Measurements from ENCODE around the gene LDLRAD3. TPM values are rescaled to one million over a fixed set of nuclear protein-coding genes. Genes with fewer than 3 reads are reported as not detected.

The LDLRAD3 gene
- polyA plus RNA-seq, 1 of the 3 experiments (the other 2 are of a cell fraction): 10.6 TPM

- no peak for DNase-seq
- H3K4me2 ChIP-seq: no peak overlapping the region
- TF ChIP-seq EZH2phosphoT487 (IDR thresholded peaks at IDR 0.05; ENCODE audit: borderline replicate concordance, low read depth) (no peak), NFIC (IDR thresholded peaks at IDR 0.05; ENCODE audit: borderline replicate concordance) (no peak)
- H4K20me1 ChIP-seq (ENCODE audit: insufficient read depth): no peaks in the 10 kb centered on the region
- H3K36me3 ChIP-seq (replicated peaks in 1 of 2; ENCODE audit: control insufficient read depth in 1 of 2, insufficient read depth in 2 of 2, low read length in 1 of 2): no peaks in the 10 kb centered on the region
- no peaks in the 10 kb centered on the region for H3F3A ChIP-seq (replicated peaks; ENCODE audit: insufficient read depth)
- H3K9me2 ChIP-seq: no peaks in the 10 kb centered on the region
- no peak overlapping the region for H2AFZ ChIP-seq (ENCODE audit: low read depth)
- 97% methylated on average over 2 of the region's 2 CpGs for whole genome bisulfite sequencing (ENCODE audit: low lambda C conversion rate)
- H3K4me3 ChIP-seq (ENCODE audit: low read depth in 2 of 2, low read length in 1 of 2): no peak overlapping the region
- peaks cover 0 to 16% of the 10 kb centered on the region in 2 experiments; a peak in 2 of 4 replicates for H3K4me1 ChIP-seq (ENCODE audit: control insufficient read depth in 1 of 2, insufficient read depth in 2 of 2, low read depth in 1 of 2, low read length in 1 of 2)
- H3K27me3 ChIP-seq (ENCODE audit: insufficient read depth): no peaks in the 10 kb centered on the region
- no peaks in the 10 kb centered on the region for H3K9me3 ChIP-seq
- no peak overlapping the region for H3K9ac ChIP-seq
- ChIA-PET CTCF (interaction anchor here (0.6 to 2.2 kb wide), 4 partner anchors 9 to 225 kb away, joined by 3 to 7 read pairs (median 5); no protein-coding TSS in a partner anchor), POLR2A (interaction anchor here (0.5 kb wide), 1 partner anchor 196 kb away, joined by 3 read pairs; no protein-coding TSS in a partner anchor)
- no peaks in the 10 kb centered on the region for H3K79me2 ChIP-seq (ENCODE audit: insufficient read depth)
- no peak overlapping the region for H3K27ac ChIP-seq (ENCODE audit: low read depth in 2 of 2, low read length in 1 of 2)
Observed at GRCh38 chr11:36047344-36047743, 103.5 kb downstream of the LDLRAD3 start.

- H3K27me3 ChIP-seq (ENCODE audit: insufficient read depth): no peaks in the 10 kb centered on the region
- no peak overlapping the region for H3K9ac ChIP-seq
- no peaks in the 10 kb centered on the region for H3F3A ChIP-seq (replicated peaks; ENCODE audit: insufficient read depth)
- no peaks in the 10 kb centered on the region for H3K9me2 ChIP-seq
- no peaks in the 10 kb centered on the region for H4K20me1 ChIP-seq (ENCODE audit: insufficient read depth)
- no peaks in the 10 kb centered on the region for H3K9me3 ChIP-seq
- ChIA-PET CTCF (interaction anchor here (1.3 to 2.2 kb wide), 4 partner anchors 8 to 226 kb away, joined by 3 to 7 read pairs (median 5); no protein-coding TSS in a partner anchor), POLR2A (no interaction called here)
- no peaks in the 10 kb centered on the region for H3K36me3 ChIP-seq (replicated peaks in 1 of 2; ENCODE audit: control insufficient read depth in 1 of 2, insufficient read depth in 2 of 2, low read length in 1 of 2)
- TF ChIP-seq MXI1 (IDR thresholded peaks at IDR 0.05; ENCODE audit: low read depth, low read length) (no peak), YY1 (IDR thresholded peaks at IDR 0.05; ENCODE audit: low read depth) (no peak), FOSL2 (IDR thresholded peaks at IDR 0.05; ENCODE audit: borderline replicate concordance, low read depth) (no peak), FOXJ3 (CRISPR knock-in tag; IDR thresholded peaks at IDR 0.05) (no peak), POLR2AphosphoS5 (IDR thresholded peaks at IDR 0.05; ENCODE audit: low read depth, low read length) (no peak)
- H2AFZ ChIP-seq (ENCODE audit: low read depth): no peak overlapping the region
- 86% methylated on average over 5 of the region's 5 CpGs for WGBS (ENCODE audit: low lambda C conversion rate)
- H3K4me3 ChIP-seq (ENCODE audit: low read depth in 2 of 2, low read length in 1 of 2): no peak overlapping the region
- no peak for DNase-seq
- no peak overlapping the region for H3K27ac ChIP-seq (ENCODE audit: low read depth in 2 of 2, low read length in 1 of 2)
- no peaks in the 10 kb centered on the region for H3K79me2 ChIP-seq (ENCODE audit: insufficient read depth)
- no peak overlapping the region for H3K4me2 ChIP-seq
- H3K4me1 ChIP-seq (ENCODE audit: control insufficient read depth in 1 of 2, insufficient read depth in 2 of 2, low read depth in 1 of 2, low read length in 1 of 2): peaks cover 0 to 16% of the 10 kb centered on the region in 2 experiments; a peak in 2 of 4 replicates
Observed at GRCh38 chr11:36048496-36049247, 104.8 kb downstream of the LDLRAD3 start.

GRCh38 chr11:36051235-36052144 is 107.6 kb downstream of the LDLRAD3 start:
- Histone ChIP-seq H3K9ac (no peak overlapping the region), H3K27me3 (ENCODE audit: insufficient read depth) (no peaks in the 10 kb centered on the region), H2AFZ (ENCODE audit: low read depth) (no peak overlapping the region), H3K4me3 (ENCODE audit: low read depth in 2 of 2, low read length in 1 of 2) (no peak overlapping the region), H3K9me3 (no peaks in the 10 kb centered on the region), H4K20me1 (ENCODE audit: insufficient read depth) (no peaks in the 10 kb centered on the region), H3K9me2 (no peaks in the 10 kb centered on the region), H3F3A (replicated peaks; ENCODE audit: insufficient read depth) (no peaks in the 10 kb centered on the region), H3K27ac (ENCODE audit: low read depth in 2 of 2, low read length in 1 of 2) (no peak overlapping the region), H3K4me1 (ENCODE audit: control insufficient read depth in 1 of 2, insufficient read depth in 2 of 2, low read depth in 1 of 2, low read length in 1 of 2) (peaks cover 0 to 16% of the 10 kb centered on the region in 2 experiments; a peak in 2 of 4 replicates), H3K79me2 (ENCODE audit: insufficient read depth) (no peaks in the 10 kb centered on the region), H3K4me2 (no peak overlapping the region), H3K36me3 (replicated peaks in 1 of 2; ENCODE audit: control insufficient read depth in 1 of 2, insufficient read depth in 2 of 2, low read length in 1 of 2) (no peaks in the 10 kb centered on the region)
- WGBS (ENCODE audit: low lambda C conversion rate): 90% methylated on average over 8 of the region's 8 CpGs
- TF ChIP-seq GABPA (IDR thresholded peaks at IDR 0.05; ENCODE audit: low read depth) (no peak), YY1 (IDR thresholded peaks at IDR 0.05; ENCODE audit: low read depth) (no peak), FOXJ3 (CRISPR knock-in tag; IDR thresholded peaks at IDR 0.05) (no peak), FOXM1 (IDR thresholded peaks at IDR 0.05; ENCODE audit: low read depth) (no peak), TEAD4 (IDR thresholded peaks at IDR 0.05; ENCODE audit: borderline replicate concordance, insufficient read depth) (no peak), REST (IDR thresholded peaks at IDR 0.05; ENCODE audit: low read depth, low read length) (no peak), NFIC (IDR thresholded peaks at IDR 0.05; ENCODE audit: borderline replicate concordance) (no peak), TCF12 (IDR thresholded peaks at IDR 0.05) (no peak), RXRA (IDR thresholded peaks at IDR 0.05; ENCODE audit: borderline replicate concordance, low read depth) (no peak)
- ChIA-PET CTCF (interaction anchor here (1.3 to 2.9 kb wide), 2 partner anchors 11 to 229 kb away, joined by 3 to 11 read pairs; no protein-coding TSS in a partner anchor), POLR2A (no interaction called here)
- DNase-seq: no peak

All from SK-N-SH (cell line).